GM23338 (cell line): ENCODE results near the gene ILKAP. TPM values are rescaled to one million over a fixed set of nuclear protein-coding genes. Genes with fewer than 3 reads are reported as not detected.

Source experiments
- ATAC-seq: fragments of 200-7000 bp; cut with Tn5 transposase; 3 replicates; pipeline ENCODE4 v1.9.1; 2020
- DNase-seq: peaks from one replicate; pipeline ENCODE4 v3.0.0-alpha.2; 2015; ENCODE audit warnings: low spot score
- H2AFZ ChIP-seq: fragments of 200-600 bp; sonication (generic); 2 replicates; pipeline ENCODE4 v1.8.0; 2016; ENCODE audit warnings: antibody characterized with exemption, mild to moderate bottlenecking, moderate library complexity
- H3F3A ChIP-seq: fragments of 200-600 bp; sonication (generic); replicated peaks from 2 replicates; pipeline ENCODE4 v1.8.0; 2017; ENCODE audit warnings: antibody characterized with exemption, mixed run types, low read depth
- H3K27ac ChIP-seq: fragments of 200-600 bp; sonication (generic); 2 replicates; pipeline ENCODE4 v1.6.1; 2016; ENCODE audit warnings: low read depth
- H3K27me3 ChIP-seq: fragments of 200-600 bp; sonication (generic); 2 replicates; pipeline ENCODE4 v1.8.0; 2016; ENCODE audit warnings: mild to moderate bottlenecking, mixed run types, moderate library complexity; ENCODE audit not compliant: insufficient read depth
- H3K36me3 ChIP-seq: fragments of 200-600 bp; sonication (generic); 2 replicates; pipeline ENCODE4 v1.8.0; 2016; ENCODE audit warnings: mild to moderate bottlenecking; ENCODE audit not compliant: insufficient read depth
- H3K4me1 ChIP-seq: fragments of 200-600 bp; sonication (generic); 2 replicates; pipeline ENCODE4 v1.8.0; 2016; ENCODE audit warnings: mild to moderate bottlenecking, moderate library complexity; ENCODE audit not compliant: insufficient read depth
- H3K4me2 ChIP-seq: fragments of 200-600 bp; sonication (generic); 2 replicates; pipeline ENCODE4 v1.7.1; 2017; ENCODE audit warnings: mixed run types
- H3K4me3 ChIP-seq: fragments of 200-600 bp; sonication (generic); 2 replicates; pipeline ENCODE4 v1.6.1; 2016; ENCODE audit warnings: mixed run types
- H3K79me2 ChIP-seq: fragments of 200-600 bp; sonication (generic); replicated peaks from 2 replicates; pipeline ENCODE4 v1.8.0; 2017; ENCODE audit warnings: mild to moderate bottlenecking; ENCODE audit not compliant: insufficient read depth
- H3K9me2 ChIP-seq: fragments of 200-600 bp; sonication (generic); 2 replicates; pipeline ENCODE4 v1.8.0; 2017; ENCODE audit not compliant: insufficient read depth
- H4K20me1 ChIP-seq: fragments of 200-600 bp; sonication (generic); replicated peaks from 2 replicates; pipeline ENCODE4 v1.8.0; 2017; ENCODE audit warnings: mild to moderate bottlenecking; ENCODE audit not compliant: insufficient read depth
- H3K27ac Mint-ChIP-seq: 2 replicates; pipeline ENCODE4 v1.8.0; 2020; ENCODE audit warnings: inconsistent platforms, mild to moderate bottlenecking, moderate library complexity, mixed read lengths
- H3K27me3 Mint-ChIP-seq: 3 replicates; pipeline ENCODE4 v1.8.0; 2022; ENCODE audit warnings: low read depth, mild to moderate bottlenecking, moderate library complexity, mixed read lengths, inconsistent platforms; ENCODE audit not compliant: insufficient read depth, poor library complexity
- H3K36me3 Mint-ChIP-seq: 3 replicates; pipeline ENCODE4 v1.8.0; 2021; ENCODE audit warnings: low read depth, mild to moderate bottlenecking, inconsistent platforms, moderate library complexity, mixed read lengths
- H3K4me1 Mint-ChIP-seq: 3 replicates; pipeline ENCODE4 v1.8.0; 2020; ENCODE audit warnings: mild to moderate bottlenecking, inconsistent platforms, mixed read lengths
- H3K4me3 Mint-ChIP-seq: 3 replicates; pipeline ENCODE4 v1.8.0; 2021; ENCODE audit warnings: moderate library complexity, mild to moderate bottlenecking, inconsistent platforms, mixed read lengths
- H3K9me3 Mint-ChIP-seq: 3 replicates; pipeline ENCODE4 v1.8.0; 2020; ENCODE audit warnings: moderate library complexity, mild to moderate bottlenecking, inconsistent platforms, mixed read lengths
- CREB1 ChIP-seq: fragments of 250-450 bp; sonication (Bioruptor Pico); IDR thresholded peaks from 2 replicates; pipeline ENCODE4 v1.5.0; 2020; ENCODE audit warnings: low read depth, mild to moderate bottlenecking, moderate library complexity
- ETS1 ChIP-seq: IDR thresholded peaks from 2 replicates; pipeline ENCODE4 v1.6.1; 2016; ENCODE audit warnings: antibody characterized with exemption
- EZH2 ChIP-seq: fragments of 200-600 bp; sonication (generic); IDR thresholded peaks from one replicate; pipeline ENCODE4 v1.8.0; 2017; ENCODE audit warnings: antibody characterized with exemption, mild to moderate bottlenecking, low read depth; ENCODE audit not compliant: unreplicated experiment
- EZH2phosphoT487 ChIP-seq: fragments of 200-600 bp; sonication (generic); IDR thresholded peaks from one replicate; pipeline ENCODE4 v1.8.1; 2018; ENCODE audit warnings: antibody characterized with exemption; ENCODE audit not compliant: unreplicated experiment
- JUNB ChIP-seq: IDR thresholded peaks from one replicate; pipeline ENCODE4 v1.6.1; 2016; ENCODE audit warnings: antibody characterized with exemption; ENCODE audit not compliant: unreplicated experiment
- NANOG ChIP-seq: IDR thresholded peaks from 2 replicates; pipeline ENCODE4 v1.6.1; 2016; ENCODE audit warnings: antibody characterized with exemption, borderline replicate concordance
- POLR2AphosphoS5 ChIP-seq: IDR thresholded peaks from 2 replicates; pipeline ENCODE4 v1.6.1; 2016; ENCODE audit warnings: antibody characterized with exemption, low read depth
- STAT1 ChIP-seq: IDR thresholded peaks from one replicate; pipeline ENCODE4 v1.6.1; 2016; ENCODE audit warnings: antibody characterized with exemption; ENCODE audit not compliant: unreplicated experiment
- ZNF114 ChIP-seq: fragments of 250-450 bp; sonication (Bioruptor Pico); IDR thresholded peaks from 2 replicates; pipeline ENCODE4 v1.5.0; 2020; ENCODE audit warnings: mild to moderate bottlenecking, moderate library complexity
- ZNF331 ChIP-seq: fragments of 250-450 bp; sonication (Bioruptor Pico); IDR thresholded peaks from 2 replicates; pipeline ENCODE4 v1.5.0; 2020; ENCODE audit warnings: low read depth, mild to moderate bottlenecking, moderate library complexity
- ZNF462 ChIP-seq: fragments of 250-450 bp; sonication (Bioruptor Pico); IDR thresholded peaks from 2 replicates; pipeline ENCODE4 v1.5.0; 2020; ENCODE audit warnings: mild to moderate bottlenecking, moderate library complexity
- polyA plus RNA-seq: library from polyadenylated mRNA; unstranded; fragments of >200 nt; fragmentation: Nextera tagmentation; extraction: Ambion mirVana; gene quantifications from 2 replicates; pipeline ENCODE4 v1.2.1, GENCODE V29; 2016
- total RNA-seq: library from RNA; depleted of rRNA; stranded (reverse); fragments of >200 nt; shearing (Covaris generic); gene quantifications from 2 replicates; pipeline ENCODE4 v1.2.3, GENCODE V29; 2014
- TF ChIP-seq, protein P1 (sequence below), 2 experiments: fragments of 200-600 bp in 1 of 2; sonication (generic) in 1 of 2; conservative IDR thresholded peaks; 2 replicates each; pipeline versions ENCODE4 v1.5.1 to v1.6.1; 2016 to 2017; ENCODE audit warnings: antibody characterized with exemption in 2 of 2, low read depth in 2 of 2, mild to moderate bottlenecking in 2 of 2, moderate library complexity in 1 of 2
- TF ChIP-seq, protein P2 (sequence below): IDR thresholded peaks from one replicate; pipeline ENCODE4 v1.6.1; 2018; ENCODE audit warnings: antibody characterized with exemption; ENCODE audit not compliant: unreplicated experiment

Gene ILKAP
- total and polyA plus RNA-seq, 2 experiments from 2014 or later = 17.0 to 35.9 TPM

GRCh38 chr2:238172439-238172838 is 31.1 kb downstream of the ILKAP start:
- H3K9me3 Mint-ChIP-seq = no peaks in the 10 kb centered on the region
- H3K4me1 ChIP-seq = no peaks in the 10 kb centered on the region
- no peak overlapping the region for H3K4me3 Mint-ChIP-seq
- peaks cover 5% of the 10 kb centered on the region for H3K36me3 ChIP-seq
- TF ChIP-seq POLR2AphosphoS5 = no peak
- no peak for TF ChIP-seq ETS1
- no peak for TF ChIP-seq CREB1 (CRISPR knock-in tag)
- TF ChIP-seq, protein P1, sequence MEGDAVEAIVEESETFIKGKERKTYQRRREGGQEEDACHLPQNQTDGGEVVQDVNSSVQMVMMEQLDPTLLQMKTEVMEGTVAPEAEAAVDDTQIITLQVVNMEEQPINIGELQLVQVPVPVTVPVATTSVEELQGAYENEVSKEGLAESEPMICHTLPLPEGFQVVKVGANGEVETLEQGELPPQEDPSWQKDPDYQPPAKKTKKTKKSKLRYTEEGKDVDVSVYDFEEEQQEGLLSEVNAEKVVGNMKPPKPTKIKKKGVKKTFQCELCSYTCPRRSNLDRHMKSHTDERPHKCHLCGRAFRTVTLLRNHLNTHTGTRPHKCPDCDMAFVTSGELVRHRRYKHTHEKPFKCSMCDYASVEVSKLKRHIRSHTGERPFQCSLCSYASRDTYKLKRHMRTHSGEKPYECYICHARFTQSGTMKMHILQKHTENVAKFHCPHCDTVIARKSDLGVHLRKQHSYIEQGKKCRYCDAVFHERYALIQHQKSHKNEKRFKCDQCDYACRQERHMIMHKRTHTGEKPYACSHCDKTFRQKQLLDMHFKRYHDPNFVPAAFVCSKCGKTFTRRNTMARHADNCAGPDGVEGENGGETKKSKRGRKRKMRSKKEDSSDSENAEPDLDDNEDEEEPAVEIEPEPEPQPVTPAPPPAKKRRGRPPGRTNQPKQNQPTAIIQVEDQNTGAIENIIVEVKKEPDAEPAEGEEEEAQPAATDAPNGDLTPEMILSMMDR (conservative IDR thresholded peaks at IDR 0.05; ENCODE audit: low read depth in 2 of 2) = no peak
- TF ChIP-seq EZH2phosphoT487 = no peak
- no peak for TF ChIP-seq ZNF114 (CRISPR knock-in tag)
- TF ChIP-seq JUNB = no peak
- no peak for TF ChIP-seq NANOG
- TF ChIP-seq ZNF462 (CRISPR knock-in tag) = no peak
- TF ChIP-seq, protein P2, sequence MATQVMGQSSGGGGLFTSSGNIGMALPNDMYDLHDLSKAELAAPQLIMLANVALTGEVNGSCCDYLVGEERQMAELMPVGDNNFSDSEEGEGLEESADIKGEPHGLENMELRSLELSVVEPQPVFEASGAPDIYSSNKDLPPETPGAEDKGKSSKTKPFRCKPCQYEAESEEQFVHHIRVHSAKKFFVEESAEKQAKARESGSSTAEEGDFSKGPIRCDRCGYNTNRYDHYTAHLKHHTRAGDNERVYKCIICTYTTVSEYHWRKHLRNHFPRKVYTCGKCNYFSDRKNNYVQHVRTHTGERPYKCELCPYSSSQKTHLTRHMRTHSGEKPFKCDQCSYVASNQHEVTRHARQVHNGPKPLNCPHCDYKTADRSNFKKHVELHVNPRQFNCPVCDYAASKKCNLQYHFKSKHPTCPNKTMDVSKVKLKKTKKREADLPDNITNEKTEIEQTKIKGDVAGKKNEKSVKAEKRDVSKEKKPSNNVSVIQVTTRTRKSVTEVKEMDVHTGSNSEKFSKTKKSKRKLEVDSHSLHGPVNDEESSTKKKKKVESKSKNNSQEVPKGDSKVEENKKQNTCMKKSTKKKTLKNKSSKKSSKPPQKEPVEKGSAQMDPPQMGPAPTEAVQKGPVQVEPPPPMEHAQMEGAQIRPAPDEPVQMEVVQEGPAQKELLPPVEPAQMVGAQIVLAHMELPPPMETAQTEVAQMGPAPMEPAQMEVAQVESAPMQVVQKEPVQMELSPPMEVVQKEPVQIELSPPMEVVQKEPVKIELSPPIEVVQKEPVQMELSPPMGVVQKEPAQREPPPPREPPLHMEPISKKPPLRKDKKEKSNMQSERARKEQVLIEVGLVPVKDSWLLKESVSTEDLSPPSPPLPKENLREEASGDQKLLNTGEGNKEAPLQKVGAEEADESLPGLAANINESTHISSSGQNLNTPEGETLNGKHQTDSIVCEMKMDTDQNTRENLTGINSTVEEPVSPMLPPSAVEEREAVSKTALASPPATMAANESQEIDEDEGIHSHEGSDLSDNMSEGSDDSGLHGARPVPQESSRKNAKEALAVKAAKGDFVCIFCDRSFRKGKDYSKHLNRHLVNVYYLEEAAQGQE = no peak
- no peak for TF ChIP-seq ZNF331
- no peak for TF ChIP-seq STAT1
- TF ChIP-seq EZH2 = no peak
- peaks cover 4% of the 10 kb centered on the region for H3K27me3 Mint-ChIP-seq
- H3F3A ChIP-seq = no peaks in the 10 kb centered on the region
- no peak overlapping the region for H2AFZ ChIP-seq
- no peaks in the 10 kb centered on the region for H3K9me2 ChIP-seq
- H3K27ac ChIP-seq = no peak overlapping the region
- no peaks in the 10 kb centered on the region for H3K4me1 Mint-ChIP-seq
- DNase-seq = no peak
- no peak overlapping the region for H3K27ac Mint-ChIP-seq
- peaks cover 40% of the 10 kb centered on the region for H3K36me3 Mint-ChIP-seq
- no peak overlapping the region for H3K4me2 ChIP-seq
- no peaks in the 10 kb centered on the region for H3K27me3 ChIP-seq
- no peaks in the 10 kb centered on the region; the same call in none of the 2 replicates for H4K20me1 ChIP-seq
- no peaks in the 10 kb centered on the region for H3K79me2 ChIP-seq
- ATAC-seq = no peak
- no peak overlapping the region for H3K4me3 ChIP-seq
